ENCODE measurements around the gene ZNF70.

- no peak for TF ChIP-seq CTCF (IDR thresholded peaks at IDR 0.05; ENCODE audit: low read length)
- no peak for TF ChIP-seq EZH2 (IDR thresholded peaks at IDR 0.05; ENCODE audit: borderline replicate concordance, low read length)
Measured at GRCh38 chr22:23787910-23788309, 37.0 kb upstream of the ZNF70 start.
